Central memory CD8-positive, alpha-beta T cell (primary cell): ENCODE results near the gene BPIFB2.

Experiments
- ATAC-seq: fragments of 150-1000 bp; cut with Tn5 transposase; replicated peaks from 2 replicates; pipeline ENCODE4 v1.10.0; 2022; ENCODE audit warnings: mild to moderate bottlenecking, moderate FRiP score, moderate number of reproducible peaks; ENCODE audit not compliant: poor library complexity, severe bottlenecking; ENCODE audit errors: extremely low read depth
- DNase-seq, 2 donors: peaks; one replicate each; pipeline ENCODE4 v3.0.0; 2021; ENCODE audit warnings: low spot score in 2 of 2
- H3K27ac Mint-ChIP-seq: one replicate; pipeline ENCODE4 v1.8.0; 2022; ENCODE audit warnings: low read depth, mild to moderate bottlenecking, moderate library complexity, mixed read lengths
- H3K27me3 Mint-ChIP-seq: one replicate; pipeline ENCODE4 v1.8.0; 2022; ENCODE audit warnings: mixed read lengths
- H3K36me3 Mint-ChIP-seq: one replicate; pipeline ENCODE4 v1.8.0; 2022; ENCODE audit warnings: mild to moderate bottlenecking, moderate library complexity, mixed read lengths; ENCODE audit not compliant: insufficient read depth
- H3K4me1 Mint-ChIP-seq: one replicate; pipeline ENCODE4 v1.8.0; 2022; ENCODE audit warnings: mixed read lengths
- H3K4me3 Mint-ChIP-seq: one replicate; pipeline ENCODE4 v1.8.0; 2022; ENCODE audit warnings: mild to moderate bottlenecking, moderate library complexity, mixed read lengths
- H3K9me3 Mint-ChIP-seq: one replicate; pipeline ENCODE4 v1.8.0; 2022; ENCODE audit warnings: mixed read lengths

BPIFB2 gene

DNA sequence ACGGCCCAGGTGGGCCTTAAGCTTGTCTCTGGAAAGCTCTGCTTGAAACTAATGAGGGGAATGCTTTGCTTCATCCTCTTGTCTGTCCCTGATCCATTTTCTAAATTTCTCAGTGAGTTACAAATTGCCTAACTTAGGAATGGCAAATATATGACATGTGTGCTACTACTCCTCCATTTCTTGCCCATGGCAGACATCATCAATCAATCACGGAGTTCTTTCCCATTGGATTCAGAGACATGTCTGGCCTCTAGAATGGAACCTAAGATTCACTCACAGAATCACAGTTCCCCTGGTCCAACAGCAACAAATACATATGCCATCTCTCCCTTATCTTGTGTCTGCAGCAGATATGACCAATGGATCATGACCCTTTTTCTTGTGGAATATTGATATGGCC lies 65.3 kb downstream of the BPIFB2 start:
- ATAC-seq (no peak), DNase-seq (no peak)
- H3K4me3 Mint-ChIP-seq, result no peak overlapping the region
- no peaks in the 10 kb centered on the region for H3K36me3 Mint-ChIP-seq
- H3K27me3 Mint-ChIP-seq, result no peaks in the 10 kb centered on the region
- peaks cover 13% of the 10 kb centered on the region for H3K4me1 Mint-ChIP-seq
- H3K27ac Mint-ChIP-seq, result no peak overlapping the region
- H3K9me3 Mint-ChIP-seq, result no peaks in the 10 kb centered on the region
